Esophagus muscularis mucosa (tissue), 2 donors: Measurements from ENCODE around the gene MESP1.

ENCODE experiments used
- EP300 ChIP-seq: sonication (generic); formaldehyde crosslinking; IDR thresholded peaks from one replicate; pipeline ENCODE4 v1.6.1; 2017; ENCODE audit warnings: antibody characterized with exemption
- POLR2A ChIP-seq: fragments of 450-650 bp; IDR thresholded peaks from one replicate; pipeline ENCODE4 v1.6.1; 2017; ENCODE audit warnings: antibody characterized with exemption, moderate library complexity, mild to moderate bottlenecking, low read depth

DNA sequence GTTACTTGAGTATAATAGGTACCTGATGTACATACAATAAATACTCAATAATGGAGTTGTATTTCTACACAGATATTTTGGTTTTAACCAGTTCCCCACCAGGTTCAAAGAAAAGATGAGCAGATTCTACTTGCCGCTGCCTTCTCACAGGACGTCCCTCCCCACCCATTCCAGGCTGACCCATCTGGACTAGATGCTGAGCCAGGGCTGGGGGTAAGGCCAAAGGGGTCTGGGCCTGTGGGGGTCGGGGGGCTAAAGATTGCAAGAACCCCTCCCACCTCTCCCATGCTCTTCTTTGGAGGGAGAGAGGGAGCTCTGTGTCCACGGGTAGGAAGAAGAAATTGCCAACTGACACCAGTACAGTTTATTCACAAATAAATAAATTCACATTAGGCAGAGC is 1.5 kb downstream of the MESP1 start:
- TF ChIP-seq EP300 (no peak), POLR2A (no peak)
